ENCODE measurements around the gene NRN1L.

GRCh38 chr16:67893743-67894399 is 9.2 kb downstream of the NRN1L start:
- no peak for TF ChIP-seq CTCF (IDR thresholded peaks at IDR 0.05)
- TF ChIP-seq POLR2AphosphoS5 (IDR thresholded peaks at IDR 0.05) = no peak
- no peak for TF ChIP-seq POLR2A (IDR thresholded peaks at IDR 0.05)

Data from gastroesophageal sphincter (tissue), 3 donors.